RWPE1 (cell line): ENCODE results near the gene FSTL1.

Experiments used
- CTCF ChIA-PET: fragments of 350-600 bp; sonication (Branson Sonifier 250); formaldehyde crosslinking; extraction: SDS; loops from one replicate; lab custom pipeline; 2021; lab: Yijun Ruan, JAX
- POLR2A ChIA-PET: fragments of 400-600 bp; formaldehyde crosslinking; extraction: SDS; loops from one replicate; lab custom pipeline; 2020; ENCODE audit warnings: antibody characterized with exemption; ENCODE audit not compliant: low non-redundant PET; lab: Yijun Ruan, JAX
- DNase-seq: peaks from one replicate; pipeline ENCODE4 v3.0.0; 2012; ENCODE audit warnings: low spot score
- H3K27ac ChIP-seq: fragments of 450-650 bp; 2 replicates; pipeline ENCODE4 v1.5.1; 2017
- TF ChIP-seq, protein P1 (sequence below): fragments of 450-650 bp; conservative IDR thresholded peaks from 2 replicates; pipeline ENCODE4 v1.5.1; 2017; ENCODE audit warnings: low read depth, mild to moderate bottlenecking

FSTL1 gene

DNA sequence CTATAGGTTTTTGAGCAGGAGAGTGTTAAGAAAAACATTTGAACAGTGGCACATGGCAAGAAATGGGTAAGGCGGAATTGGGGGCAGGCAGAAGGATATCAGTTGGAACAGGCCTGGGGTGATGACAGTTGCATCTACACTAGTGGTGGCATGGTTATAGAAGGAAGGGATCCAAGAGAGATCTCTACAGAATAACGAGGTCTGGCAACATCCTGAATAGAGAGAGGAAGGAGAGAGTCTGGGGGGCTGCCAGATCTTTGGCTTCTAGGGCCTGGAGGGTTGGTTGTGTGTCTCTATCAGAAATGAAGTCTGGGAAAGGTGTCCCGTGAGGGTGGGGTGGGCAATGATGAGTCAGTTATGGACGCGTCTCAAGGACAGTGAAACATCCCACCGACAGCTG lies 26.3 kb downstream of the FSTL1 start:
- H3K27ac ChIP-seq, result no peak overlapping the region

DNA sequence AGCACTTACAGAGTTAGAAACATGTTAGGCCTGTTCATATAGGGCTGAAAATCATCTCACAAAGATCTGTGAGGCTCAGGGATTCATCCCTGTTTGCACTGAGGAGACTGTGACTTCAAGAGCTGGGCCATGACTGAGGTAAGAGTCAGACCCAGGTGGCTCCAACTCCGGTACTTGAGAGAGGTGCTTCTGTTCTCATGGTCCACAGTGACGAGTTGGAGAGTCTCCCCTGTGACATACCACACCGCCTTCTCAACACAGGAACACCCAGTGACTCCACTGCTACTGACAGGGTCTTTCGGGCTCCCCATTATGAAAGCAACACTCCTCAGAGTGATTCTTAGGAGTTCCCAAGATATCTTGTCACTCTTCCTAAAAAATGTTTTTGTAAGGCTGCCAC lies 27.4 kb downstream of the FSTL1 start:
- no peak for DNase-seq
- H3K27ac ChIP-seq, result no peak overlapping the region
- ChIA-PET CTCF (interaction anchor here (0.6 to 1.3 kb wide), 2 partner anchors 135 to 311 kb away, joined by 4 to 5 read pairs; no protein-coding TSS in a partner anchor), POLR2A (no interaction called here)
- TF ChIP-seq, protein P1, sequence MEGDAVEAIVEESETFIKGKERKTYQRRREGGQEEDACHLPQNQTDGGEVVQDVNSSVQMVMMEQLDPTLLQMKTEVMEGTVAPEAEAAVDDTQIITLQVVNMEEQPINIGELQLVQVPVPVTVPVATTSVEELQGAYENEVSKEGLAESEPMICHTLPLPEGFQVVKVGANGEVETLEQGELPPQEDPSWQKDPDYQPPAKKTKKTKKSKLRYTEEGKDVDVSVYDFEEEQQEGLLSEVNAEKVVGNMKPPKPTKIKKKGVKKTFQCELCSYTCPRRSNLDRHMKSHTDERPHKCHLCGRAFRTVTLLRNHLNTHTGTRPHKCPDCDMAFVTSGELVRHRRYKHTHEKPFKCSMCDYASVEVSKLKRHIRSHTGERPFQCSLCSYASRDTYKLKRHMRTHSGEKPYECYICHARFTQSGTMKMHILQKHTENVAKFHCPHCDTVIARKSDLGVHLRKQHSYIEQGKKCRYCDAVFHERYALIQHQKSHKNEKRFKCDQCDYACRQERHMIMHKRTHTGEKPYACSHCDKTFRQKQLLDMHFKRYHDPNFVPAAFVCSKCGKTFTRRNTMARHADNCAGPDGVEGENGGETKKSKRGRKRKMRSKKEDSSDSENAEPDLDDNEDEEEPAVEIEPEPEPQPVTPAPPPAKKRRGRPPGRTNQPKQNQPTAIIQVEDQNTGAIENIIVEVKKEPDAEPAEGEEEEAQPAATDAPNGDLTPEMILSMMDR, result no peak

More for the DNA sequence above, 26.3 kb downstream of the FSTL1 start:
- no peak for DNase-seq
- ChIA-PET POLR2A (no interaction called here), CTCF (interaction anchor here (1.0 to 1.3 kb wide), 2 partner anchors 134 kb away, joined by 5 read pairs; no protein-coding TSS in a partner anchor)
- TF ChIP-seq, protein P1, result no peak

DNA sequence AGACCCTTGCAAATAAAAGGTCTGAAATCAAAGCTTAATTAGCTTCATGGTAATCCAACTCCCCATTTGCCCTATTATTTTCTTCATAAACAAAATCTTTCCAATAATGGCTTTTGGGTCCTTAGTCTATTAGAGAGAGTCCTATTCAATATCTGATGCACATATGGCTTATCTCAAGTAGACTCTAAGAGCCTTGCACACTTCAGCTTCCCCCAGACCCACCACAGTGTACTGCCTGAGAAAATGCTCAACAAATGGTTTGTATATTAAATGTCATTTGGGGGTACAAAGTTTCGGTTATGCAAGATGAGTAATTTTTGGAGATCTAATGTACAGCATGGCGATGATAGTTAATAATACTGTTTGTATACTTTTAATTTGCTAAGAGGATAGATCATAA lies 28.9 kb downstream of the FSTL1 start:
- DNase-seq, result no peak
- no peak overlapping the region for H3K27ac ChIP-seq
- CTCF ChIA-PET, result interaction anchor here (0.7 to 1.7 kb wide), 3 partner anchors 137 to 146 kb away, joined by 3 to 17 read pairs (median 3); no protein-coding TSS in a partner anchor
- POLR2A ChIA-PET, result no interaction called here
- TF ChIP-seq, protein P1, result no peak

DNA sequence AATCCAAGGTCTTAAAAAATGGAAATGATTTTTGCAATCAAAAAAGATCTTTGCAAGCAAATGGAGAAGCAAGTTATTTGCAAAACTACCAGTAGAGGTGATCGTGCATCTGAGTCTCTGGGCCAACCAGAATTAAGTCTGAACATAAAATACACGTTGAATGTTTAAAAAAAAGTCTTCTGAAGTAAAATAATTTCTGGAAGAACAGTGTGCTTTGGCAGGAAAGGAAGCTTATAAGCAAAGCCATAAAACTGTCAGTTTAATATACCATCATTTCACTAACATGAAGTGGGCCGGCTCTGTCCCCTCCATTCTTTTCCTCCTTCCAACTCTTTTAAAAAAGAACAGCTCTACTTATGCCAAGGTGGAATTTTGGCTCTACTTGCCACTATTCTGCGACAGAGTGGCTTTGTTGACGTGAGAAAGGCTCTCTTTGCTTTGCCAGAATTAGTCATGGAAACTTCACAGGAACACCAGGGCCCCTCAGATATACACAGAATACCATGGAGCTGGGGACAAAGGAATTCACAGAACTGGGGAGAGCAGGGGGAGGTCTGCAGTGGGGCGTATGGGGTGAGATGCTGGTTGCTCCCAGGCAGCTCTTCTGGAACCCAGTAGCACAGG lies 29.8 kb downstream of the FSTL1 start:
- CTCF ChIA-PET, result interaction anchor here (0.7 to 5.0 kb wide), 3 partner anchors 138 to 147 kb away, joined by 3 to 54 read pairs (median 17); no protein-coding TSS in a partner anchor
- POLR2A ChIA-PET, result no interaction called here
- TF ChIP-seq, protein P1, result no peak
- H3K27ac ChIP-seq, result no peak overlapping the region
- DNase-seq, result no peak

DNA sequence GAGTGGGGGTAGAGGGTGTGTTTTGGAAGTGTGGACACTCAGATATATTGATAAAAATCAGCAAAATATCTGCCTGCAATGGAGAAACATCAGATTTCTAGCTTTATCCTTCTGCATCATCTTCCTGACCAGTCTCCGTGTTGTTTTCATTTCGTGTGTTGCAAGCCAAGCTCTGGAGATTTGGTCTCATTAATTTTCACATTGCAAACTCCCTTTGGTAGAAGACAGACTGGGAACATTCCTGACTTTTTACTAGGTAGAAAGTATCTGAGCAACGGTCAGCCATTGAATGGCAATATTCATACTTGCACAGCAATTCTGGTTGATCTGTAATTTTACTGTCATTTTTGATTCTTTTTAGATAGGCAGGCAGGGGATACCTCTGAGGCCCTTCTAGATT lies 30.4 kb downstream of the FSTL1 start:
- no peak for DNase-seq
- ChIA-PET CTCF (interaction anchor here (0.5 to 5.0 kb wide), 3 partner anchors 83 to 173 kb away, joined by 3 to 54 read pairs (median 3); no protein-coding TSS in a partner anchor), POLR2A (no interaction called here)
- no peak overlapping the region for H3K27ac ChIP-seq
- TF ChIP-seq, protein P1, result no peak

DNA sequence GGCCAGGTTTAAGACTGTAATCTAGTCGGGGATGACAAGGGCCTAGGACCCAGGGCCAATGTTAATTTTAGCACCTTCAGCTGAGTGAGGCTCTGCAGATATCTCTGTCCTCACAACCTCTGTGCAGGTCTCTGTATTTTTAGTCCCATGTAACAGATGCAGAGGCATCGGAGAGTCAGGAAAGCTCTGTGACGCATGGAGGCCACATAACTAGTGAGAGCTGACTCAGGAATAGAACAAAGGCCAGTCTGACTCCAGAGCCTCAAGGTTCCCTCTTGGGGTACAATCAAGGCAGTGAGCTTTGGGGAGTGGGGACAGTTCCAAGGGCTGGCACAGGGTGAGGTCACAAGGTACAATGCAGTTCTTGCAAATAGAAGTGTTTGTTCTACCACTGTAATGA lies 31.0 kb downstream of the FSTL1 start:
- TF ChIP-seq, protein P1, result no peak
- no peak overlapping the region for H3K27ac ChIP-seq
- POLR2A ChIA-PET, result no interaction called here
- CTCF ChIA-PET, result interaction anchor here (0.5 to 5.0 kb wide), 3 partner anchors 84 to 139 kb away, joined by 3 to 54 read pairs (median 9); no protein-coding TSS in a partner anchor
- no peak for DNase-seq
